BJ (cell line): ENCODE measurements around the gene LDLRAD3. TPM values are rescaled to one million over a fixed set of nuclear protein-coding genes. Genes with fewer than 3 reads are reported as not detected.

Experiments used
- CTCF ChIA-PET: fragments of 350-600 bp; formaldehyde crosslinking; extraction: SDS; loops from one replicate; lab custom pipeline; 2021; ENCODE audit warnings: antibody characterized with exemption, inconsistent platforms; lab: Yijun Ruan, JAX
- POLR2A ChIA-PET: fragments of 300-600 bp; sonication (Branson Sonifier 250); formaldehyde crosslinking; extraction: SDS; loops from one replicate; lab custom pipeline; 2021; ENCODE audit warnings: antibody characterized with exemption; lab: Charles Lee
- DNase-seq: peaks from one replicate; pipeline ENCODE4 v3.0.0-alpha.2; 2011; ENCODE audit warnings: low read depth
- H3K27me3 ChIP-seq: 2 replicates; pipeline ENCODE4 v1.6.0; 2011; ENCODE audit warnings: low read length; ENCODE audit not compliant: control insufficient read depth, insufficient read depth
- H3K36me3 ChIP-seq: 2 replicates; pipeline ENCODE4 v1.5.1; 2011; ENCODE audit warnings: low read length; ENCODE audit not compliant: control insufficient read depth, insufficient read depth
- H3K4me3 ChIP-seq: 2 replicates; pipeline ENCODE4 v1.5.1; 2011; ENCODE audit warnings: low read depth, mild to moderate bottlenecking, control low read depth, low read length
- polyA plus RNA-seq: library from polyadenylated mRNA; depleted of rRNA; stranded (reverse); fragments of >200 nt; gene quantifications from 2 replicates; pipeline ENCODE4 v1.2.3, GENCODE V29; 2011
- TF ChIP-seq, protein P1 (sequence below): IDR thresholded peaks from 2 replicates; pipeline ENCODE4 v1.5.1; 2011; ENCODE audit warnings: low read depth, mild to moderate bottlenecking, control low read depth, inconsistent platforms, low read length, moderate library complexity; ENCODE audit not compliant: insufficient read depth

The LDLRAD3 gene
- polyA plus RNA-seq, 1 experiment = 3.5 TPM

DNA sequence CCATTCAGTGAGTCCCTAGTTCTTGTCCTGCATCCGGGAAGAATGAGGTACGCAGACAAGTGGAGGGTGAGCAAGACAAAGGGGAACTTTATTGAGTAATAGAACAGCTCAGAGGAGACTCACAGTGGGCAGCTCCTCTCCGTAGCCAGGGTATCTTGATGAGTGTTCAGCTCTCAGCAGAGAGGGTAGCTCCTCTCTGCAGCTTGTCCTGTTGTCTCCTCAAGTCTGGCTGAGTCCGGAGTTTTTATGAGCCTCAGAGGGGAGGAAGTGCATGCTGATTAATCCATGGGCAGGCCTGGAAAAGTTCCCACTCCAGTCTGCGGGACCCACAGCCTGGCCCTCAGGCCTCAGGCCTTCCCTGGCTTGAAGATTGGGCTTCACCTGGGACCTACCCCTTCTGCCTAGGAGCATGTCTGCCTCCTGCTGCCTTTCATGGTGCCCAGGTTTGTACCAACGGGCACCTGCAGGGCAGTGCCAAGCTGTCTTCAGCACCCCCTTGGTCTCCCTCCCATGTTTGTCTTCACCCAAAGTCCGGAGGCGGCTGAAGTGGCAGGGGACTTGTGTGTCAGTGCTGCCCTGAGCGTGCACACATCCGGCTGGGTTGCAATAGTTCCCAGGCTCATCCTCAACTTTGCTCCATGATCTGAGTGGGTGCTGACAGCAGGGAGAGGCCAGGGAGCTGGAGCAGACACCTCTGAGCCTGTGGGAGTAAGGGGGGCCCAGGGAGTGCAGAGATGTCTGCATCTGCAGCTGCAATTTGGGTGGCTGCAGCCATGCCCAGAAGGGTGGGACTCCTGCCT lies 134.2 kb downstream of the LDLRAD3 start:
- POLR2A ChIA-PET = no interaction called here
- Histone ChIP-seq H3K27me3 (no peaks in the 10 kb centered on the region), H3K4me3 (no peak overlapping the region), H3K36me3 (no peaks in the 10 kb centered on the region)
- DNase-seq = no peak
- CTCF ChIA-PET = interaction anchor here (0.8 kb wide), 1 partner anchor 17 kb away, joined by 3 read pairs; no protein-coding TSS in a partner anchor
- TF ChIP-seq, protein P1, sequence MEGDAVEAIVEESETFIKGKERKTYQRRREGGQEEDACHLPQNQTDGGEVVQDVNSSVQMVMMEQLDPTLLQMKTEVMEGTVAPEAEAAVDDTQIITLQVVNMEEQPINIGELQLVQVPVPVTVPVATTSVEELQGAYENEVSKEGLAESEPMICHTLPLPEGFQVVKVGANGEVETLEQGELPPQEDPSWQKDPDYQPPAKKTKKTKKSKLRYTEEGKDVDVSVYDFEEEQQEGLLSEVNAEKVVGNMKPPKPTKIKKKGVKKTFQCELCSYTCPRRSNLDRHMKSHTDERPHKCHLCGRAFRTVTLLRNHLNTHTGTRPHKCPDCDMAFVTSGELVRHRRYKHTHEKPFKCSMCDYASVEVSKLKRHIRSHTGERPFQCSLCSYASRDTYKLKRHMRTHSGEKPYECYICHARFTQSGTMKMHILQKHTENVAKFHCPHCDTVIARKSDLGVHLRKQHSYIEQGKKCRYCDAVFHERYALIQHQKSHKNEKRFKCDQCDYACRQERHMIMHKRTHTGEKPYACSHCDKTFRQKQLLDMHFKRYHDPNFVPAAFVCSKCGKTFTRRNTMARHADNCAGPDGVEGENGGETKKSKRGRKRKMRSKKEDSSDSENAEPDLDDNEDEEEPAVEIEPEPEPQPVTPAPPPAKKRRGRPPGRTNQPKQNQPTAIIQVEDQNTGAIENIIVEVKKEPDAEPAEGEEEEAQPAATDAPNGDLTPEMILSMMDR = no peak

GRCh38 chr11:36078686-36079055 lies 134.8 kb downstream of the LDLRAD3 start:
- H3K27me3 ChIP-seq = no peaks in the 10 kb centered on the region
- no peak for DNase-seq
- TF ChIP-seq, protein P1 = no peak
- POLR2A ChIA-PET = no interaction called here
- H3K36me3 ChIP-seq = no peaks in the 10 kb centered on the region
- H3K4me3 ChIP-seq = no peak overlapping the region
- CTCF ChIA-PET = no interaction called here

DNA sequence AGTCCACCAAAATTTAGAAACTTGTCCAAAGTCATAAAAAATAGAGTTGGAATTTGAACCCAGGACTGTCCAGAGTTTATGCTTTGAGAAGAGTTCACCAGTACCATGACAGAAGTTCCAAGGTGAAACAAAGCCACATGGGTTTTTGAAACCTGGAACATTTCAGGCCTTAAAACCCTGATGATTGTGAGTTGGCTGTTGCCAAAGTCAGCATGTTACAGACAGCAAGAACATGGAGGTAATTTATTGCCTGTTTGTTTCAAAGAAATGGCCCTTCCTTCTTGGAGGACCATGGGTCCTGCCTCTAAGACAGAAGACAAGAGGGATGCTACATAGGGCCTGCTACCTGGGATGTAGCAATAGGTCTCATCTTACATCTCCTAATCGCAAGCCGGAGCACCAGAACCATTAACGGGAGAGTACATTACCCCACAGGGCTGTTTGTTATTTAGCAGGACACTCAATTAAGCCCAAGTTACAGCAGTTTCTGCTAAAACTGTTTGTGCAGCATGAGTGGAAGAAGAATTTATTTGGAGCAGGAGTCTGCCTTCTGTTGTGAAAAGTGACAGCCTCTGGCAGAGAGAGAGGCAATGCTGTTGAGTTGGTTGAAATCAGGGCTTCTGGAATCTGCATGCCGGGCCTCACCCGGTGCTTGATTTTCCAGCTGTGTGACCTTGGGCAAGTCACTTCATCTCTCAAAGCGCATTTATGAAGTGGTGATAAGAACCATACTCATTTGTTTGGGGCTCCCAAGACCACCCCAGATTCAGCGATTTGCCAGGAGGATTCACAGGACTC lies 136.2 kb downstream of the LDLRAD3 start:
- ChIA-PET POLR2A (no interaction called here), CTCF (no interaction called here)
- H3K27me3 ChIP-seq = no peaks in the 10 kb centered on the region
- no peaks in the 10 kb centered on the region for H3K36me3 ChIP-seq
- DNase-seq = no peak
- no peak overlapping the region for H3K4me3 ChIP-seq
- TF ChIP-seq, protein P1 = no peak

GRCh38 chr11:36081274-36081945 lies 137.5 kb downstream of the LDLRAD3 start:
- DNase-seq = no peak
- CTCF ChIA-PET = no interaction called here
- POLR2A ChIA-PET = no interaction called here
- Histone ChIP-seq H3K36me3 (no peaks in the 10 kb centered on the region), H3K27me3 (no peaks in the 10 kb centered on the region), H3K4me3 (no peak overlapping the region)
- TF ChIP-seq, protein P1 = no peak

DNA sequence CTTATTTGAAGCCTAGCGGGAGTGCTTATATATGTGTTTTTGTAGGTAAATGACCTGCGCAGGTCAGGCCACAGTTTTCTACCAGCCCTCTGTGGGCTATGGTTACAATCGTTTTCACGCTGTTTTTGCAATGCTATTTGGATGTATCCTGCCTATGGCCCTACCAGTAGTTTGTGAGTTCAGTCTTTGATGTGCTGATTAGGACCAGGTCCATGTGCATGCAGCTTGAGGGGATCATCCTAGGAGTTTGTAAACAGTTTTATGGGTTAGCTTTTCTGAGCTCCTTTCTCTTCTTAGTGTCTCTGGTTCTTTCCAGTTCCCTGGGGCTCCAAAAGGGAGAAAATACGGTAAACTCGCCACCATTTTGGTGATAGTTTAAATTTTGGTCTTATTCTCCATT lies 142.5 kb downstream of the LDLRAD3 start:
- no peaks in the 10 kb centered on the region for H3K27me3 ChIP-seq
- H3K4me3 ChIP-seq = no peak overlapping the region
- no peaks in the 10 kb centered on the region for H3K36me3 ChIP-seq
- no peak for DNase-seq
- CTCF ChIA-PET = interaction anchor here (0.8 kb wide), 1 partner anchor 18 kb away, joined by 4 read pairs; no protein-coding TSS in a partner anchor
- TF ChIP-seq, protein P1 = no peak
- POLR2A ChIA-PET = no interaction called here
